Neural progenitor cell (in vitro differentiated cells): Measurements from ENCODE around the gene CHCHD6.

ENCODE experiments used
- EZH2 ChIP-seq: fragments of 200-600 bp; sonication (generic); IDR thresholded peaks from 2 replicates; pipeline ENCODE4 v1.6.1; 2017; ENCODE audit warnings: antibody characterized with exemption, mild to moderate bottlenecking, moderate library complexity
- EZH2phosphoT487 ChIP-seq: fragments of 200-600 bp; sonication (generic); IDR thresholded peaks from 2 replicates; pipeline ENCODE4 v1.6.1; 2017; ENCODE audit warnings: antibody characterized with exemption
- TF ChIP-seq, protein P1 (sequence below): fragments of 200-600 bp; sonication (generic); IDR thresholded peaks from 2 replicates; pipeline ENCODE4 v1.5.1; 2017; ENCODE audit warnings: antibody characterized with exemption, mild to moderate bottlenecking

GRCh38 chr3:126994661-126995245, 290.7 kb downstream of the CHCHD6 start:
- TF ChIP-seq, protein P1, sequence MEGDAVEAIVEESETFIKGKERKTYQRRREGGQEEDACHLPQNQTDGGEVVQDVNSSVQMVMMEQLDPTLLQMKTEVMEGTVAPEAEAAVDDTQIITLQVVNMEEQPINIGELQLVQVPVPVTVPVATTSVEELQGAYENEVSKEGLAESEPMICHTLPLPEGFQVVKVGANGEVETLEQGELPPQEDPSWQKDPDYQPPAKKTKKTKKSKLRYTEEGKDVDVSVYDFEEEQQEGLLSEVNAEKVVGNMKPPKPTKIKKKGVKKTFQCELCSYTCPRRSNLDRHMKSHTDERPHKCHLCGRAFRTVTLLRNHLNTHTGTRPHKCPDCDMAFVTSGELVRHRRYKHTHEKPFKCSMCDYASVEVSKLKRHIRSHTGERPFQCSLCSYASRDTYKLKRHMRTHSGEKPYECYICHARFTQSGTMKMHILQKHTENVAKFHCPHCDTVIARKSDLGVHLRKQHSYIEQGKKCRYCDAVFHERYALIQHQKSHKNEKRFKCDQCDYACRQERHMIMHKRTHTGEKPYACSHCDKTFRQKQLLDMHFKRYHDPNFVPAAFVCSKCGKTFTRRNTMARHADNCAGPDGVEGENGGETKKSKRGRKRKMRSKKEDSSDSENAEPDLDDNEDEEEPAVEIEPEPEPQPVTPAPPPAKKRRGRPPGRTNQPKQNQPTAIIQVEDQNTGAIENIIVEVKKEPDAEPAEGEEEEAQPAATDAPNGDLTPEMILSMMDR = no peak
- no peak for TF ChIP-seq EZH2phosphoT487
- TF ChIP-seq EZH2 = no peak
